ENCODE measurements around the gene LONP2. TPM values are rescaled to one million over a fixed set of nuclear protein-coding genes. Genes with fewer than 3 reads are reported as not detected.
"Not testable (repeated sequence)": the region's sequence is repeated elsewhere in the genome, so short reads cannot be mapped to it uniquely, and the experiment has no call there.

Gene LONP2
- total RNA-seq, 1 experiment from 2014 or later, result 39.8 TPM

GRCh38 chr16:48225456-48225855 lies 18.6 kb upstream of the LONP2 start:
- Histone ChIP-seq H3K9me3 (replicated peaks) (no peaks in the 10 kb centered on the region), H3K36me3 (no peaks in the 10 kb centered on the region), H3K27ac (no peak overlapping the region), H3K27me3 (no peaks in the 10 kb centered on the region), H3K4me3 (no peak overlapping the region), H3K4me1 (no peaks in the 10 kb centered on the region)
- no peak for DNase-seq

GRCh38 chr16:48231727-48232492 lies 12.2 kb upstream of the LONP2 start:
- Histone ChIP-seq H3K4me1 (no peaks in the 10 kb centered on the region), H3K4me3 (no peak overlapping the region), H3K27me3 (no peaks in the 10 kb centered on the region), H3K36me3 (no peaks in the 10 kb centered on the region), H3K27ac (no peak overlapping the region), H3K9me3 (replicated peaks) (no peaks in the 10 kb centered on the region)
- peak; percentile 33 to 56 for DNase-seq

- Histone ChIP-seq H3K27ac (no peak overlapping the region), H3K27me3 (no peaks in the 10 kb centered on the region), H3K4me3 (no peak overlapping the region), H3K4me1 (no peaks in the 10 kb centered on the region), H3K36me3 (no peaks in the 10 kb centered on the region), H3K9me3 (replicated peaks) (no peaks in the 10 kb centered on the region)
- no peak for DNase-seq
Observed at GRCh38 chr16:48232493-48233040, 11.5 kb upstream of the LONP2 start.

GRCh38 chr16:48234630-48235029 lies 9.5 kb upstream of the LONP2 start:
- no peak for DNase-seq
- Histone ChIP-seq H3K27ac (no peak overlapping the region), H3K4me1 (no peaks in the 10 kb centered on the region), H3K9me3 (replicated peaks) (no peaks in the 10 kb centered on the region; the same call in 1 of the 2 replicates), H3K4me3 (no peak overlapping the region), H3K27me3 (no peaks in the 10 kb centered on the region), H3K36me3 (no peaks in the 10 kb centered on the region)

GRCh38 chr16:48235058-48235555 lies 9.0 kb upstream of the LONP2 start:
- Histone ChIP-seq H3K9me3 (replicated peaks) (no peaks in the 10 kb centered on the region; the same call in 1 of the 2 replicates), H3K4me1 (no peaks in the 10 kb centered on the region), H3K27me3 (no peaks in the 10 kb centered on the region), H3K4me3 (no peak overlapping the region), H3K27ac (no peak overlapping the region), H3K36me3 (no peaks in the 10 kb centered on the region)
- DNase-seq, result no peak

GRCh38 chr16:48235556-48236136 lies 8.5 kb upstream of the LONP2 start:
- Histone ChIP-seq H3K27me3 (no peaks in the 10 kb centered on the region), H3K27ac (no peak overlapping the region), H3K36me3 (no peaks in the 10 kb centered on the region), H3K9me3 (replicated peaks) (no peaks in the 10 kb centered on the region; the same call in 1 of the 2 replicates), H3K4me1 (no peaks in the 10 kb centered on the region), H3K4me3 (no peak overlapping the region)
- no peak for DNase-seq

GRCh38 chr16:48236286-48236685 lies 7.8 kb upstream of the LONP2 start:
- no peaks in the 10 kb centered on the region for H3K36me3 ChIP-seq
- H3K9me3 ChIP-seq (replicated peaks), result no peaks in the 10 kb centered on the region; the same call in 1 of the 2 replicates
- no peak overlapping the region for H3K4me3 ChIP-seq
- no peaks in the 10 kb centered on the region for H3K27me3 ChIP-seq
- H3K4me1 ChIP-seq, result no peaks in the 10 kb centered on the region
- no peak overlapping the region for H3K27ac ChIP-seq
- DNase-seq, result no peak

- not testable (repeated sequence) for H3K27me3 ChIP-seq; DNase-seq; H3K4me1 ChIP-seq; H3K36me3 ChIP-seq; H3K27ac ChIP-seq; H3K9me3 ChIP-seq (replicated peaks); H3K4me3 ChIP-seq
Observed at GRCh38 chr16:48240147-48240546, 4.0 kb upstream of the LONP2 start.

GRCh38 chr16:48244863-48245195 lies 729 bp downstream of the LONP2 start:
- H3K4me3 ChIP-seq, result peak overlapping the region; percentile 96
- DNase-seq, result no peak
- H3K36me3 ChIP-seq, result no peaks in the 10 kb centered on the region
- peak overlapping the region; percentile 62; the same call in 1 of the 2 replicates for H3K27ac ChIP-seq
- H3K9me3 ChIP-seq (replicated peaks), result no peaks in the 10 kb centered on the region; the same call in 1 of the 2 replicates
- no peaks in the 10 kb centered on the region for H3K27me3 ChIP-seq
- 0 out of 2 replicates have a peak, but pooled peaks cover 6% of the 10 kb centered on the region for H3K4me1 ChIP-seq

- H3K36me3 ChIP-seq, result no peaks in the 10 kb centered on the region
- no peak overlapping the region for H3K27ac ChIP-seq
- H3K4me3 ChIP-seq, result no peak overlapping the region
- H3K27me3 ChIP-seq, result no peaks in the 10 kb centered on the region
- H3K9me3 ChIP-seq (replicated peaks), result no peaks in the 10 kb centered on the region; the same call in 1 of the 2 replicates
- 0 out of 2 replicates have a peak, but pooled peaks cover 6% of the 10 kb centered on the region for H3K4me1 ChIP-seq
- DNase-seq, result no peak
Observed at GRCh38 chr16:48246066-48246465, 2.0 kb downstream of the LONP2 start.

- no peak within 1 kb of the TSS for H3K27ac ChIP-seq
- no peaks in the 10 kb centered on the region; the same call in 1 of the 2 replicates for H3K9me3 ChIP-seq (replicated peaks)
- no peaks in the 10 kb centered on the region for H3K27me3 ChIP-seq
- no peak for DNase-seq
- no peak within 1 kb of the TSS for H3K4me3 ChIP-seq
- no peaks in the 10 kb centered on the region; the same call in 1 of the 2 replicates for H3K36me3 ChIP-seq
- 0 out of 2 replicates have a peak, but pooled peaks cover 6% of the 10 kb centered on the region for H3K4me1 ChIP-seq
Observed at GRCh38 chr16:48247311-48247710, 3.2 kb downstream of the LONP2 start, which contains the start of gene ABCC11. ABCC11 (minus strand) TSS chr16:48247539; CDS start chr16:48231921, 15,618 bp downstream.

- no peaks in the 10 kb centered on the region for H3K9me3 ChIP-seq (replicated peaks)
- no peak for DNase-seq
- H3K36me3 ChIP-seq, result peaks cover 19% of the 10 kb centered on the region
- 0 out of 2 replicates have a peak, but pooled peaks cover 3% of the 10 kb centered on the region for H3K4me1 ChIP-seq
- H3K4me3 ChIP-seq, result no peak overlapping the region
- H3K27me3 ChIP-seq, result no peaks in the 10 kb centered on the region
- no peak overlapping the region for H3K27ac ChIP-seq
Observed at GRCh38 chr16:48250520-48251278, 6.6 kb downstream of the LONP2 start.

GRCh38 chr16:48252013-48252412 lies 7.9 kb downstream of the LONP2 start:
- DNase-seq, result no peak
- Histone ChIP-seq H3K27me3 (no peaks in the 10 kb centered on the region), H3K4me3 (no peak overlapping the region), H3K27ac (no peak overlapping the region), H3K36me3 (peaks cover 23% of the 10 kb centered on the region), H3K4me1 (no peaks in the 10 kb centered on the region), H3K9me3 (replicated peaks) (no peaks in the 10 kb centered on the region)

GRCh38 chr16:48256579-48257177 lies 12.6 kb downstream of the LONP2 start:
- no peaks in the 10 kb centered on the region for H3K4me1 ChIP-seq
- no peak for DNase-seq
- peaks cover 59% of the 10 kb centered on the region for H3K36me3 ChIP-seq
- H3K9me3 ChIP-seq (replicated peaks), result no peaks in the 10 kb centered on the region
- H3K27ac ChIP-seq, result no peak overlapping the region
- H3K4me3 ChIP-seq, result no peak overlapping the region
- no peaks in the 10 kb centered on the region for H3K27me3 ChIP-seq
